GM19467 (cell line): ENCODE measurements around the gene ZNF439.
"Not testable (repeated sequence)": the region's sequence is repeated elsewhere in the genome, so short reads cannot be mapped to it uniquely, and the experiment has no call there.

ENCODE experiments used
- ATAC-seq: cut with Tn5 transposase; IDR thresholded peaks from one replicate; pipeline ENCODE4 v1.9.1; 2021; ENCODE audit warnings: mild to moderate bottlenecking, moderate library complexity; ENCODE audit not compliant: unreplicated experiment

Gene ZNF439

DNA sequence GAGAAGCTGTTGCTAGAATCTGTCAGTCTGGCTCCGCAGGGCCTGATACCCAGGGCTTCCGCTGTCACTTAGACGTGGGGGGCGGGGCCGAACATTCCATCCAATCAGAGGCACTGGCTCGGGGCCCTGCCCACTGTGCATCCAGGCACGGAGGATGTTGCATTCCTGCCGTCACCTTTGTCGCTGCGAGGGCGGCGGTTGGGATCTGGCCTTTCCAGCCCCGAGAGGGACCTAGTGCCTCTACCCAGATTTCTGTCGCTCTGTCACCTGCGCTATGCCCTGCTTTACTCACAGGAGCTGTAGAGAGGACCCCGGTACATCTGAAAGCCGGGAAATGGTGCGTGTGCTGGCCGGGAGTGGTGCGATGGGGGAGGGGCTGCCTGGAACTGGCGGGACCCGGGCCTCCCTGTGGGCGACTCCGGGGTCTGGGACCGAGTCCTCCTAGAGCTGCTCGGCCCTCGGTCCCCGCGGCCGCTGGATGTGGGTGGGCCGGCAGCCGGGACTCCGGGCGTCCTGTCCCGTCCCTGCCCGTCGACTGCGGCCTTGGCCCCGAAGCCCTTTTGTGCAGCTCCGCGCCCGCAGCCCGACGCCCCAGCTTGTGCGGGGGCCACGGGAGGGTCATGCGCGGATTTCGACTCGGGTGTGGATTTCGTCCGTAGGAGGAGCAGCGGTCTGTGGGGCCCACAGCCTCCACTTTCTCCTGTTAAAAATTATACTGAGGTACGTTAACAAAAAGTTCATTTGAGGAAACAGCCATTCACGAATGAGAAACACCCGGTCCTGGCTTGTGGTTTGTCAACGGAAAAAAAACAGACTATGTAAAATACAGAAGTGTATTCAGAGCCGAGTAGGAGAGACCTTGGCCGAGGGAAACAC is at the start of gene ZNF439:
ZNF439 (plus strand) TSS at position 133 of the 876 bp plus-strand sequence; CDS start at position 275, 142 bp downstream.
- ATAC-seq: no peak

DNA sequence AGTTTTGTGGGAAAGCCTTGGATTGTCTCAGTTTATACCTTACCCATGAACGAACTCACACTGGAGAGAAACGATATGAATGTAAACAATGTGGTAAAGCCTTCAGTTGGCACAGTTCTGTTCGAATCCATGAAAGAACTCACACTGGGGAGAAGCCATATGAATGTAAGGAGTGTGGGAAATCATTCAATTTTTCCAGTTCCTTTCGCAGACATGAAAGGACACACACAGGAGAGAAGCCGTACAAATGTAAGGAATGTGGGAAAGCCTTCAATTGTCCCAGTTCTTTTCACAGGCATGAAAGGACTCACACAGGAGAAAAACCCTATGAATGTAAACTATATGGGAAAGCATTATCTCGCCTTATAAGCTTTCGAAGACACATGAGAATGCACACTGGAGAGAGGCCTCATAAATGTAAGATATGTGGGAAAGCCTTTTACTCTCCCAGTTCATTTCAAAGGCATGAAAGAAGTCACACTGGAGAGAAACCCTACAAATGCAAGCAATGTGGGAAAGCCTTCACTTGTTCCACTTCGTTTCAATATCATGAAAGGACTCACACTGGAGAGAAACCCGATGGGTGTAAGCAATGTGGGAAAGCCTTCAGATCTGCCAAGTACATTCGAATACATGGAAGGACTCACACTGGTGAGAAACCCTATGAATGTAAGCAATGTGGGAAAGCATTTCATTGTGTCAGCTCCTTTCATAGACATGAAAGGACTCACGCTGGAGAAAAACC is 42.0 kb upstream of the ZNF439 start:
- no peak for ATAC-seq

DNA sequence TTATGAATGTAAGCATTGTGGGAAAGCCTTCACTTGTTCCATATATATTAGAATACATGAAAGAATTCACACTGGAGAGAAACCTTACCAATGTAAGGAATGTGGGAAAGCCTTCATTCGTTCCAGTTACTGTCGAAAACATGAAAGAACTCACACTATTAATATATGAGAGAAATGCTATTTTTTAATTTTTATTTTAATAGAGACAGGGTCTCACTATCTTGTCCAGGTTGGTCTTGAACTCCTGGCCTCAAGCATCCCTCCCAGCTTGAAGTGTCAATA is 41.5 kb upstream of the ZNF439 start:
- ATAC-seq: no peak

DNA sequence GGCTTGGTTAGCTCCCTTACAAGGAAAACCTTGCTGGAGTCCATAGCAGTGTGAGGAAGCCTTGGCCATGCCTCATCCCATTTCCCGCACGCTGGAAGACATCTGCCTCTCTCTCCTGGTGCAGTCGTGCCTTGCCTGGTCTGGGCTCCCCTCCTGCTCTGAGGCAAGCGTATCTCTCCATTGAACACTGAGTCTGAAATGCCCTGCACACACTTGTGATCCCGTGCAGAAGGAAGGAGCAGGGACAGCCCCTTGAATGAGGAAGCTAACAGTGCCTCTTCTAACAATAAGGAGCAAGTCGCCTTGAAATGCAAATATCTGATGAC is 34.9 kb upstream of the ZNF439 start:
- ATAC-seq: peak; percentile 24

DNA sequence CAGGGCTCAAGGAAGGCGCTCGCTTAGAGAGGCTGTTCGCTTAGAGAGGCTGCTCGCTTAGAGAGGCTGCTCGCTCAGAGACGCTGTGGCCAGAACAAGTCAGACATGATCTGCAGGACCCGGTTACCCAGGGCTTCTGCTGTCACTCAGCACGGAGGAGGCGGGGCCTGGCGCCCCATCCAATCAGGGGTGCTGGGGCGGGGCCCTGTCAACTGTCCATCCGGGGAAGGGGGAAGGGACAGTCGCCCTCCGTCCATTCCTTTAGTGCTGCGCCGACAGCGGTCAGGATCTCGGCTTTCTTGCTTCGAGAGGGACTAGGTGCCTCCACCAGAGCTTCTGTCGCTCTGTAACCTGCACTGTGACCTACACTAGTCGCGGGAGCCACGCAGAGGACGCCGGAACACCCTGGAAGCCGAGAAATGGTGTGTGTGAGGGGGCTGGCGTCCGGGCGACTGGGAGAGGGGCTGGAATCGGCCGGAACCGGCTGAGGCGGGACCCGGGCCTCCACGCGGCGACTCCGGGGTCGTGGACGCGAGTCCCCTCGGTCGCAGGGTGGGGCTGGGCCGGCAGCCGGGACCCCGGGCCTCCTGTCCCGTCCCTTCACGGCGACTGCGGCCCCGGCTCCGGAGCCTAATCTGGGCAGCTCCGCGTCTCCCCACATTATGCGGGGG is 34.4 kb upstream of the ZNF439 start, which contains the start of gene ZNF440:
ZNF440 (plus strand) TSS at position 245 of the 671 bp plus-strand sequence; CDS start at position 420, 175 bp downstream.
- peak; percentile 97 for ATAC-seq

DNA sequence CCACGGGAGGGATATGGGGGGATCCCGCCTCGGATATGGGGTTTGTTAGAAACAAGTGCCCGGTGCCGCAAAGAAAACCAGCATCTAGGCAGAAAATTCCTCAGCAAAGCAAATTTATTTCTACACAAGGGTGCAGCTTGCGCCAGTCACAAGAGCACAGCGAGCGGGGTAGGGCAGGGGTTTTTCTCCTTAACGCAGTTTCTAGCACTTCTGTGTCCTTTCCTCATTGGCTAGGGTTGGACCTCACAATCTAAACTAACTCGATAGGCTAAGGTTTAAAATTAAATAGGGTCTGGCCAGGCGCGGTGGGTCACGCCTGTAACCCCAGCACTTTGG is 33.9 kb upstream of the ZNF439 start:
- ATAC-seq: no peak

DNA sequence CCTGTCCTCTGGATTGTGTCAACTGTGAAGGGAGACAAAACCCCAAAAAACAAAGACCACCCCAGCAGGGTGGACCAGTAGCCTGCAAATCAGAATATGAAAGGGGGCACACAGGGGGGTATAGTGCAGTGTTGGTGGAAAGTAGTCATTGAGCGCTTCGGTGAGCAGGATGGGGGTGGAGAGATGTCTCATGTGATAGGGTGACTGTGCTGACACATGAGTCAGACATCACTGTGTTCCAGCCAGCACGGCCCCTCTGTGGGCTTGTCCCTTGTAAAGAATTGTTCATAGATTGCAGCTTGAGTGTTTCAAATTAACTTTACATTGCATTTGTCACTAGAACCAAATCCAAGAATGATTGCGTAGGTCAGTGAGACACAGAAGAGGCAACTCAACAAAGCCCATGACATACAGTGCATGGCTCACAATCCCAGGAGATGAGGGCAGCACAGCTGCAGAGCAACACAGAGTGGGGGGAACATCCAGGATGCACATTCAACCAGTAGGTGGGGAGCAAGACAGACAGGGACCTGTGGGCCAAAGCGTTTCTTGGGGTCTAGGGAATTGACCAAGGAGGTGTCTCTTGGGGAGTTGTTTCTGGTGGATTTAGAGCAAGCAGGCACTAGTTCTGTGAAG is 26.9 kb upstream of the ZNF439 start:
- ATAC-seq: no peak

DNA sequence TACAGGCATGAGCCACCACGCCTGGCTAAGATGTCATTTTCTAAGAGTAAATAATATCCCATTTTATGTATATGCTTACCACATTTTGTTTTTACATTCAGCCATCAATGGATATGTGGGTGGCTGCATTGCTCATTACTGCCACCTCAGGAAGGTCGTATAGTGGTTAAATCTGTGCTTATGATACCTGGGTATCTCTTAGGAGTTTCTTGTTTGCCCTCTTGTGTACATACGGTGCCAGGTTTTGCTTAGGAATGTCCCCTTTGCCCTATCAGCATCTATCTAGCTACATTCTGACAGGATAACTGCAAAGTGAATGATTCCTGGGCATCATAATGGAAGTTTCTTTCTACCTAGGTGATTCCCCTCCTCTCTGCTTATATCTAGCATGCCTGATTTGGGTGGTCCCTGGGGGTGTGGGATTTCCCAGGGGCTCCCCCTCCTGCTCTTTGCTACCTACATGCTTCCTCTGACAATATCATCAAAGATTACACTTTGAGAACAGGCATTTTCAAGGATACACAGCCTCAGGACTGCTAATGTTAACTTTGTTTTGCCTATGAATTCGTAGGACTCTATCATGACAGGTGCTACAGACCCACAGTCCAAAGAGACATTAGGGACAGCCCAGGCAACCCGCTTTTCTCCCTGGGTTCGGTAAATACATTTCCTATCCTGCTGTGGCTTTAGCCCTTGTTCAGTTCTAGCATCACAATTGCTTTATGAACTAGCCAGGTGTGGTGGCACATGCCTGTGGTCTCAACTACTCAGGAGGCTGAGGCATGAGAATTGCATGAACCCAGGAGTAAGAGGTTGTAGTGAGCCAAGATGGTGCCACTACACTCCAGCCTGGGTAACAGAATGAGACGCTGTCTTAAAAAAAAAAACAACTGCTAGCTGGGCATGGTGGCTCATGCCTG is 19.3 kb upstream of the ZNF439 start:
- not testable (repeated sequence) for ATAC-seq

DNA sequence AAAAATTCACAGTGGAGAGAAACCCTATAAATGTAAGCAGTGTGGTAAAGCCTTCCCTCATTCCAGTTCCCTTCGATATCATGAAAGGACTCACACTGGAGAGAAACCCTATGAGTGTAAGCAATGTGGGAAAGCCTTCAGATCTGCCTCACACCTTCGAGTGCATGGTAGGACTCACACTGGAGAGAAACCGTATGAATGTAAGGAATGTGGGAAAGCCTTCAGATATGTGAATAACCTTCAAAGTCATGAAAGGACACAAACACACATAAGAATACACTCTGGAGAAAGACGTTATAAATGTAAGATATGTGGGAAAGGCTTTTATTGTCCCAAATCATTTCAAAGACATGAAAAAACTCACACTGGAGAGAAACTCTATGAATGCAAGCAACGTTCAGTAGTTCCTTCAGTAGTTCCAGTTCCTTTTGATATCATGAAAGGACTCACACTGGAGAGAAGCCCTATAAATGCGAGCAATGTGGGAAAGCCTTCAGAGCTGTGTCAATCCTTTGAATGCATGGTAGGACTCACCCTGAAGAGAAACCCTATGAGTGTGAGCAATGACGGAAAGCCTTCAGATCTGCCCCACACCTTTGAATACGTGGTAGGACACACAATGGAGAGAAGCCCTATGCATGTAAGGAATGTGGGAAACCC is 16.1 kb upstream of the ZNF439 start:
- no peak for ATAC-seq

DNA sequence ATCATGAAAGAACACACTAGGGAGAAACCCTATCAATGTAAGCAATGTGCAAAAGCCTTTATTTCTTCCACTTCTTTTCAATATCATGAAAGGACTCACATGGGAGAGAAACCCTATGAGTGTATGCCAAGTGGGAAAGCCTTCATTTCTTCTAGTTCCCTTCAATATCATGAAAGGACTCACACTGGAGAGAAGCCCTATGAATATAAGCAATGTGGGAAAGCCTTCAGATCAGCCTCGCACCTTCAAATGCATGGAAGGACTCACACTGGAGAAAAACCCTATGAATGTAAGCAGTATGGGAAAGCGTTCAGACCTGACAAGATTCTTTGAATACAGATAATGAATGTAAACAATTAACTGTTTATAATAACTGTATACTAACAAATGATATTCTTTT is 15.0 kb upstream of the ZNF439 start:
- ATAC-seq: no peak

DNA sequence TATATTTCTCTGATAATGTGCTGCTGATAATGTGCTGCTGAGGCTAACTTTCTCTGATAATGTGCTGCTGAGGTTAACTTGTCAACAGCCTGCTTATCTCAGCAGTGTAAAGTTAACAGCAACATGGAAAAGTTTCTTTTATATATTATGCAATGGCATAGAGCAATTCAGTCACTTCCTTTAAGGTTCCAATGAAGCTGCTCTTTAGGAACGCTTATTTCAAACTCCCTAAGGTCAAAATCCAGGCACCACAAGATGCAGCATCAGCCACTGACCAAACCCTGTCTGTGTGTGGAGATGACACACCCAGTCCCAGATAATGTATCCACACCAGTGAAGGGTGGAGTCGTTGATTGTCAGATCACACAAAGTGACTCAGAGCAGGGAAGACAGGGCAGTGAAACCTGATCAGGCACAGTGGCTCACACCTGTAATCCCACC is 12.9 kb upstream of the ZNF439 start:
- ATAC-seq: not testable (repeated sequence)

DNA sequence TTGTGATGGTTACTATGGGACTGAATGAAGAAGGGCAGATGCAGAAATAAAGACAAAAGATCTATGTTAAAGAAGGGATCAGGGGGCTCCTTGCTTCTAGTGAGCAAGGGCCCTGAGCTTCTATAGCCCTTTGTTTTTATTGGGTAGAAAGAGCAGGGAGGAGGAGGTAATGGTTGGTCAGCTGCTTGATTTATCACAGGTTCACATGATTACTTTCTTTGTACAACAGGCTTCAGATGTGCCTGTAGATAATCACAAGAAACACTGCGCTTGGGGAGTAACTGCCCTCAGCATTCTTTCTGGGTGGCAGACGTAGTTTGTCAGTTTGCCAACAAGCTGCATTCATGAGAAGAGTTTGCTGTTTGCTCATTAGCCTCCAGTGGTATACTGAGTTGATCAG is 4.8 kb upstream of the ZNF439 start:
- ATAC-seq: no peak

DNA sequence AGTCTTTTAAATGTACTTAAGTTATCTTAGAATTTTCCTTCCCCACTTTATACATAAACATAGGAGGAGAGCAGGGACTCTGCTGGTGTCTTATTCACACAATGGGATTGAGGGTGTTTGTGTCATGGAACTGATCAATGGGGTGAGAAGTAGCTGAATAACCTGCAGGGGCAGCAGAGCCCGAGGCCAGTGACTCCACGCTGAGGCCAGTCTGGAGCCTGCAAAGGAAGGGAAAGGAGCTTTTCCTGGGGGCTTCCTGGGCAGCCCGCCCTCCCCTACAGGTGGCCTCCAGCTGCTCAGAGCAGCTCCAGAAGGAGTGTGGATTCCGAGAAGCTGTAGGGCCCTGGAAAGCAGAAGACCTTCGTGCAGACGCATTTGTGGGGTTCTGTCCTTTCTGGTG is 911 bp upstream of the ZNF439 start:
- ATAC-seq: not testable (repeated sequence)

DNA sequence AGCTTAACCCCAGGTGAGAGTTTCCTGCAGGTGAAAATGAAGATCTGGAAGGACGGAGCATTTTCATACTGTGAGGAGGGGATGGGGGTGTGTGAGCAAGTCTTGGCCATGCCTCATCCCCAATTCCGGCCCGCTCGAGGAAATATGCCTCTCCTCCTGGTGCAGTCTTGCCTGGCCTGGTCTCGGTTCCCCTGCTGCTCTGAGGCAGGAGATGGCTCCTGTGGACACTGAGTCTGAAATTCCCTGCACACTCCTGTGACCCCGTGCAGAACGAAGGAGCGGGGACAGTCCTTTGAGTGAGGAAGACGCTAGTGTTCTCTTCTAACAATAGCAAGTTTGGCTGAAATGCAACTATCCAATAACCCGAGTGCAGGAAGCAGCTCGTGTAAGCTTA is 329 bp upstream of the ZNF439 start:
- no peak for ATAC-seq

DNA sequence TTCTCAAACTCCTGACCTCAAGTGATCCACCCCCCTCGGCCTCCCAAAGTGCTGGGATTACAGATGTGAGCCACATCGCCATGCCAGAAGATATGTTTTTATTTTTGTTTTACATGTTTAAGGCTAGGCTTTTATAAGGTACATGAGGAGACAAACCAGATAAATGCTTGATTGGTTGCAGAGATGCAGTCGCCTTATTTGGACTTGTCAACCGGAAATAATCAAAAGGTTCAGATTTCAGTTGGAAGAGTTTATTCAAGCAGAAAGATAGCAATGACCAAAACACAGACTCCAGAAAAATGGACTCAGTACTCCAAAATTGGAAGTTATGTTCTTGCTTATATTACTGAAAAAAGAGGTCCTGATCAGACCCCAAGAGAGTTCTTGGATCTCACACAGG is 1.8 kb downstream of the ZNF439 start:
- not testable (repeated sequence) for ATAC-seq

DNA sequence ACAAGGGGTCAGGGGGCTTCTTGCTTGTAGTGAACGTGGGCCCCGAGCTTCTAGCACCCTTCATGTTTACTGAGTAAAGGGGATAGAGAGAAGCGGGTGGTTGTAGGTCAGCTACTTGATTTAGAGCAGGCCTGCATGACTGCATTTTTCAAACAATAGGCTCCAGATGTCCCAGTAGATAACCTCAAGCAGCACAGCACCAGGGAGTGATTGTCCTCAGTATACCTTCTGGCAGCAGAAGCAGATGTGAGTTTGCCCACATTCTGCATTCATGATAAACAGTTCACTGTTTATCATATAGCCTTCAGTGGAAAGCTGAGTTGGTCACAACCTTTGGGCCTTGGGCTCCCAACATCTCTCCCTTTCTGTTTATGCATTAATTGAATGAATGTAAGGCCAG is 4.8 kb downstream of the ZNF439 start:
- no peak for ATAC-seq

DNA sequence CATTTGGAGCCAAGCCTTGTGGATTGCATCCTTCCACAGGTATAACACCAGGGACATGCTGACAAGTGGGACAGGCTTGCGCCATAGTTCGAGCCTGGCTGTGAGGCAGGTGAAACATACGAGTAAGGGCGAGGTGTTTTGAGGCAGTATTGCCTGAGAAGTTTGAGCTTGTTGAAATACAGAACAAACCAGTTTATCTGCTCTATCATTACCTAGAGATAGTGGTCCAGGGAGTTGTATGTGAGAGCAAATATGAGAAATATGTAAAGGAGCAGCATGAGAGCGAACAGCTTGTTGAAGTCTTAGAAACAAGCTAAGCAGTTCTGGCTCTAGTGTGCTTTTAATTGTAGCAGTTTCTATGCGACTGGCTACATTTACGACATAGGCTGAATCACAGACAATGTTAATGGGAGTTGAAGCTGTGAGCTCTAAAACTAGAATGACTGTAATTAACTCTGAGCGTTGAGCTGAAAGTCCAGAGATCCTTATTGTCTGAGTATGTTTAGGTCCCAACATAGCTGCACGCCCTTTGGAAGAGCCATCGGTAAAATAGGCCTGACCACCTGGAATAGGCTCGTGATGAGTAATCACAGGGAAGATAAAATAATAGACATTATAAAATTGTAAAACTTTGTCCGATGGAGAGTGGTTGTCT is 8.2 kb downstream of the ZNF439 start:
- no peak for ATAC-seq

DNA sequence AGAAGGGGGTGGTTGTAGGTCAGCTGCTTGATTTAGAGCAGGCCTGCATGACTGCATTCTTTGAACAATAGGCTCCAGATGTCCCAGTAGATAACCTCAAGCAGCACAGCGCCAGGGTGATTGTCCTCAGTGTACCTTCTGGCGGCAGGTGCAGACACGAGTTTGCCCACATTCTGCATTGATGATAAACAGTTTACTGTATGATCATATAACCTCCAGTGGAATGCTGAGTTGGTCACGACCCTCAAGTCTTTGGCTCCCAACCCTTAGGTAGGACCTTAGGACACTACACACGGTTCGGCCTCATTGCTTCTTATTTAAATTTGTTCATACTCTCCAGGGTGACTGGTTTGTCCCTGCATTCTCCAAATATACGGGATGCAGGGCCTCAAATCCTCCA is 12.2 kb downstream of the ZNF439 start:
- ATAC-seq: no peak

DNA sequence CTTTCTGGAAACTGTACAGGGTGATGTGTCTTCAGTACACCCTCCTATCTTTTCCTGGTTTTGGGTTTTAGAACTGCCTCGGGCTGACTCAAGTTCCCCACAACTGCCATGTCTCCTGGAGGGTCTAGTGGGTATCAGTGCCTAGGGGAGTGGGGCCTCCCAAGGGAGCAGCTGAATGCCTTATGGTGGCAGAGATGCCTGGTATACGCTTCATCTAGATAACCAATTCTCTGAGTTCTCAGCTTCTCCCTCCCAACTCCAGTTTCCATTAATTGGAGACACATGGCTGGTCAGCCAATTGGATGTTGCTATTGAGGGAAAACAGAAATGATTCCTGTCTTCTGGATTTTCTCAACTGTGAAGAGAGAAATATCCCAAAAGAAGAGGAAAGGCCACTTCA is 12.8 kb downstream of the ZNF439 start:
- no peak for ATAC-seq
